ENCODE measurements around the gene SYT1. TPM values are rescaled to one million over a fixed set of nuclear protein-coding genes. Genes with fewer than 3 reads are reported as not detected.

Gene SYT1
- total and polyA plus RNA-seq, 2 of the 8 experiments (the other 6 are each of a cell fraction or from before 2014, with no cell fraction given): 11.0 to 34.6 TPM

DNA sequence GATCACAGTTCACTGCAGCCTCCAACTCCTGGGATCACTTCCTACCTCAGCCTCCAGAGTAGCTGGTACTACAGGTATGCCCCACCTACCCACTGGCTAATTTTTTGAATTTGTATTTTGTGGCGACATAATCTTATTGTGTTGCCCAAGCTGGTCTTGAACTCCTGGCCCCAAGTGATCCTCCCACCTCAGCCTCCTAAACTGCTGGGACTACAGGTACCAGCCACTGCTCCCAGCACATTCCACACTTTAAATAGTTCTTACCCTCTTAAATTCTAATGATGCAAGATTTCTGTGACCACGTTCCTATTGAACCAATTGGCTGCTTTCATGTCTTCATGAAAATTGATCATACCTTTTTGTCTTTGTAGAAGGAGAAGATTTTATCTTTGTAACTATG is 96.6 kb downstream of the SYT1 start (continued):
- TF ChIP-seq CHD2 (IDR thresholded peaks at IDR 0.05; ENCODE audit: low read length): no peak
- TF ChIP-seq GTF2F1 (IDR thresholded peaks at IDR 0.05; ENCODE audit: borderline replicate concordance, low read depth, low read length): no peak
- TF ChIP-seq FOSL1 (IDR thresholded peaks at IDR 0.05; ENCODE audit: insufficient read depth, low read depth, low read length): no peak
- no peak for TF ChIP-seq POLR2A (IDR thresholded peaks at IDR 0.05; ENCODE audit: control extremely low read depth in 1 of 2, low read depth in 2 of 2, low read length in 2 of 2)

Measured in H1 (cell line).